Hepatocyte (in vitro differentiated cells): ENCODE data around the gene PPM1H. TPM values are rescaled to one million over a fixed set of nuclear protein-coding genes. Genes with fewer than 3 reads are reported as not detected.

Experiments used
- DNase-seq: peaks from one replicate; pipeline ENCODE4 v3.0.0-alpha.2; 2016; ENCODE audit warnings: low spot score
- H2AFZ ChIP-seq: fragments of 200-600 bp; sonication (generic); 2 replicates; pipeline ENCODE4 v1.6.0; 2016; ENCODE audit warnings: antibody characterized with exemption, mild to moderate bottlenecking
- H3K27ac ChIP-seq: fragments of 200-600 bp; sonication (generic); 2 replicates; pipeline ENCODE4 v1.5.1; 2016; ENCODE audit warnings: mild to moderate bottlenecking
- H3K27me3 ChIP-seq: fragments of 200-600 bp; sonication (generic); 2 replicates; pipeline ENCODE4 v1.6.1; 2016
- H3K36me3 ChIP-seq: fragments of 200-600 bp; sonication (generic); replicated peaks from 2 replicates; pipeline ENCODE4 v1.5.1; 2016; ENCODE audit warnings: low read depth; ENCODE audit not compliant: insufficient read depth
- H3K4me1 ChIP-seq: fragments of 200-600 bp; sonication (generic); 2 replicates; pipeline ENCODE4 v1.5.1; 2016; ENCODE audit warnings: mild to moderate bottlenecking, moderate library complexity; ENCODE audit not compliant: insufficient read depth
- H3K4me2 ChIP-seq: fragments of 200-600 bp; sonication (generic); 2 replicates; pipeline ENCODE4 v1.6.0; 2016
- H3K4me3 ChIP-seq: fragments of 200-600 bp; sonication (generic); 2 replicates; pipeline ENCODE4 v1.5.1; 2016; ENCODE audit warnings: mild to moderate bottlenecking
- H3K79me2 ChIP-seq: fragments of 200-600 bp; sonication (generic); 2 replicates; pipeline ENCODE4 v1.6.0; 2017; ENCODE audit warnings: mild to moderate bottlenecking
- H3K9me2 ChIP-seq: fragments of 200-600 bp; sonication (generic); replicated peaks from 2 replicates; pipeline ENCODE4 v1.6.0; 2017; ENCODE audit warnings: mild to moderate bottlenecking; ENCODE audit not compliant: insufficient read depth
- H3K9me3 ChIP-seq: fragments of 200-600 bp; sonication (generic); 2 replicates; pipeline ENCODE4 v1.5.1; 2016; ENCODE audit warnings: low read depth, mild to moderate bottlenecking
- H4K20me1 ChIP-seq: fragments of 200-600 bp; sonication (generic); 2 replicates; pipeline ENCODE4 v1.6.0; 2016; ENCODE audit warnings: mild to moderate bottlenecking; ENCODE audit not compliant: insufficient read depth, poor library complexity, severe bottlenecking
- CTCF ChIP-seq: fragments of 200-600 bp; sonication (generic); IDR thresholded peaks from 2 replicates; pipeline ENCODE4 v1.5.1; 2016; ENCODE audit warnings: antibody characterized with exemption, mild to moderate bottlenecking; ENCODE audit not compliant: poor library complexity
- EZH2 ChIP-seq: fragments of 200-600 bp; sonication (generic); IDR thresholded peaks from 2 replicates; pipeline ENCODE4 v1.6.1; 2016; ENCODE audit warnings: antibody characterized with exemption, mild to moderate bottlenecking, borderline replicate concordance
- EZH2phosphoT487 ChIP-seq: fragments of 200-600 bp; sonication (generic); IDR thresholded peaks from one replicate; pipeline ENCODE4 v1.6.1; 2018; ENCODE audit warnings: antibody characterized with exemption, mild to moderate bottlenecking, low read depth, moderate library complexity; ENCODE audit not compliant: unreplicated experiment, severe bottlenecking
- WGBS: methylation state at CpG from one replicate; pipeline ENCODE4 v1.1.6; 2016; ENCODE audit warnings: low lambda C conversion rate; ENCODE audit errors: missing lambda C conversion rate; 5-methylcytosine and 5-hydroxymethylcytosine counted together
- polyA plus RNA-seq: library from polyadenylated mRNA; unstranded; fragments of >200 nt; fragmentation: Nextera tagmentation; extraction: Ambion mirVana; gene quantifications from 2 replicates; pipeline ENCODE4 v1.2.1, GENCODE V29; 2016
- total RNA-seq: library from RNA; depleted of rRNA; stranded (reverse); fragments of >200 nt; gene quantifications from 2 replicates; pipeline ENCODE4 v1.2.3, GENCODE V29; 2014

PPM1H gene
- total and polyA plus RNA-seq, 2 experiments from 2014 or later, result 9.2 to 21.8 TPM

DNA sequence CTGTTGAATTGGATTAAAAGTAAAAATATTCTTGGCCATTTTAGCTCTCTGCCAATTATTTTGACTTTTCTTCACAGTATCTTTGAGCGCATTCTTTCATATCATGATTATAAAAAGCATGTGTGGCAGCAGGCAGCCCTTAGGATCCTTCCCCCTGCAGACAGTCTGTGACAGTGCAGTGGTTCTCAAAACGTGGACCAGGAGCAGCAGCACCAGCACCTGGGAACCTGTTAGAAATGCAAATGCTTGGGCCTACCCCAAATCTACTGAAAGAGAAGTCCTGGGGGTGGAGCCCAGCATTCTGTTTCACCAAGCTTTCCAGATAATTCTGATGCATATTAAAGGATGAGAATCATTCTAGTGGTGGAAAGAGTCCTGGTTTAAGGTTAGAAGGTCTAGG lies 312.8 kb downstream of the PPM1H start:
- Histone ChIP-seq H3K4me3 (no peak overlapping the region), H3K9me3 (no peaks in the 10 kb centered on the region), H3K27me3 (no peaks in the 10 kb centered on the region), H3K9me2 (no peaks in the 10 kb centered on the region), H3K36me3 (no peaks in the 10 kb centered on the region), H4K20me1 (no peaks in the 10 kb centered on the region), H3K27ac (no peak overlapping the region), H2AFZ (no peak overlapping the region), H3K4me1 (no peaks in the 10 kb centered on the region), H3K4me2 (no peak overlapping the region), H3K79me2 (no peaks in the 10 kb centered on the region)
- no peak for DNase-seq
- TF ChIP-seq EZH2phosphoT487 (no peak), CTCF (no peak), EZH2 (no peak)
- WGBS, result 61% methylated on average over 2 of the region's 2 CpGs

- H4K20me1 ChIP-seq, result no peaks in the 10 kb centered on the region
- H3K9me3 ChIP-seq, result no peaks in the 10 kb centered on the region
- H2AFZ ChIP-seq, result no peak overlapping the region
- H3K9me2 ChIP-seq, result no peaks in the 10 kb centered on the region
- 53% methylated on average over 8 of the region's 8 CpGs for WGBS
- no peaks in the 10 kb centered on the region for H3K79me2 ChIP-seq
- TF ChIP-seq EZH2 (no peak), EZH2phosphoT487 (no peak), CTCF (no peak)
- H3K4me3 ChIP-seq, result no peak overlapping the region
- no peaks in the 10 kb centered on the region for H3K36me3 ChIP-seq
- no peak overlapping the region for H3K4me2 ChIP-seq
- DNase-seq, result no peak
- H3K27ac ChIP-seq, result no peak overlapping the region
- H3K4me1 ChIP-seq, result no peaks in the 10 kb centered on the region
- H3K27me3 ChIP-seq, result no peaks in the 10 kb centered on the region
Measured at GRCh38 chr12:62621101-62621638, 313.8 kb downstream of the PPM1H start.

GRCh38 chr12:62618930-62619329 lies 316.0 kb downstream of the PPM1H start:
- Histone ChIP-seq H3K9me3 (no peaks in the 10 kb centered on the region), H3K4me1 (no peaks in the 10 kb centered on the region), H3K4me3 (no peak overlapping the region), H3K27me3 (no peaks in the 10 kb centered on the region), H4K20me1 (no peaks in the 10 kb centered on the region), H3K36me3 (no peaks in the 10 kb centered on the region), H3K9me2 (no peaks in the 10 kb centered on the region), H3K79me2 (no peaks in the 10 kb centered on the region), H3K4me2 (no peak overlapping the region), H3K27ac (no peak overlapping the region), H2AFZ (no peak overlapping the region)
- TF ChIP-seq CTCF (no peak), EZH2 (no peak), EZH2phosphoT487 (no peak)
- 98% methylated on average over 2 of the region's 2 CpGs for WGBS
- no peak for DNase-seq

- Histone ChIP-seq H4K20me1 (no peaks in the 10 kb centered on the region), H3K27me3 (no peaks in the 10 kb centered on the region), H3K9me2 (no peaks in the 10 kb centered on the region), H3K79me2 (no peaks in the 10 kb centered on the region), H3K4me1 (no peaks in the 10 kb centered on the region), H3K4me2 (no peak overlapping the region), H3K27ac (peak overlapping the region; percentile 11), H3K4me3 (no peak overlapping the region), H3K9me3 (no peaks in the 10 kb centered on the region), H3K36me3 (no peaks in the 10 kb centered on the region), H2AFZ (no peak overlapping the region)
- TF ChIP-seq EZH2phosphoT487 (no peak), EZH2 (no peak)
- no peak for DNase-seq
Measured at GRCh38 chr12:62618319-62618718, 316.6 kb downstream of the PPM1H start.
